WTC11 (cell line): Measurements from ENCODE around the gene SNX13.

Source experiments
- NFYB ChIP-seq: sonication (generic); formaldehyde crosslinking; conservative IDR thresholded peaks from 2 replicates; pipeline ENCODE4 v1.8.0; 2022; ENCODE audit warnings: low read depth, missing genetic modification reagents
- TF ChIP-seq, protein P1 (sequence below): fragments of 200-600 bp; IDR thresholded peaks from 2 replicates; pipeline ENCODE4 v1.8.0; 2022; ENCODE audit warnings: antibody characterized with exemption

- TF ChIP-seq, protein P1, sequence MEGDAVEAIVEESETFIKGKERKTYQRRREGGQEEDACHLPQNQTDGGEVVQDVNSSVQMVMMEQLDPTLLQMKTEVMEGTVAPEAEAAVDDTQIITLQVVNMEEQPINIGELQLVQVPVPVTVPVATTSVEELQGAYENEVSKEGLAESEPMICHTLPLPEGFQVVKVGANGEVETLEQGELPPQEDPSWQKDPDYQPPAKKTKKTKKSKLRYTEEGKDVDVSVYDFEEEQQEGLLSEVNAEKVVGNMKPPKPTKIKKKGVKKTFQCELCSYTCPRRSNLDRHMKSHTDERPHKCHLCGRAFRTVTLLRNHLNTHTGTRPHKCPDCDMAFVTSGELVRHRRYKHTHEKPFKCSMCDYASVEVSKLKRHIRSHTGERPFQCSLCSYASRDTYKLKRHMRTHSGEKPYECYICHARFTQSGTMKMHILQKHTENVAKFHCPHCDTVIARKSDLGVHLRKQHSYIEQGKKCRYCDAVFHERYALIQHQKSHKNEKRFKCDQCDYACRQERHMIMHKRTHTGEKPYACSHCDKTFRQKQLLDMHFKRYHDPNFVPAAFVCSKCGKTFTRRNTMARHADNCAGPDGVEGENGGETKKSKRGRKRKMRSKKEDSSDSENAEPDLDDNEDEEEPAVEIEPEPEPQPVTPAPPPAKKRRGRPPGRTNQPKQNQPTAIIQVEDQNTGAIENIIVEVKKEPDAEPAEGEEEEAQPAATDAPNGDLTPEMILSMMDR: no peak
- no peak for TF ChIP-seq NFYB (CRISPR knock-in tag)
These were observed 45.4 kb upstream of the SNX13 start for GRCh38 chr7:17985473-17986239.
